GM12865 (cell line): ENCODE measurements around the gene ESD.
"Not testable (repeated sequence)": the region's sequence is repeated elsewhere in the genome, so short reads cannot be mapped to it uniquely, and the experiment has no call there.

Experiments used
- DNase-seq: peaks from one replicate; pipeline ENCODE4 v3.0.0; 2010; ENCODE audit warnings: low read depth
- H3K4me3 ChIP-seq: 2 replicates; pipeline ENCODE4 v1.5.1; 2011; ENCODE audit warnings: mild to moderate bottlenecking, low read depth, low read length, control low read depth
- TF ChIP-seq, protein P1 (sequence below): IDR thresholded peaks from 2 replicates; pipeline ENCODE4 v1.5.1; 2011; ENCODE audit warnings: low read length, control low read depth, low read depth, inconsistent platforms; ENCODE audit not compliant: insufficient read depth; ENCODE audit errors: missing control alignments

ESD gene

DNA sequence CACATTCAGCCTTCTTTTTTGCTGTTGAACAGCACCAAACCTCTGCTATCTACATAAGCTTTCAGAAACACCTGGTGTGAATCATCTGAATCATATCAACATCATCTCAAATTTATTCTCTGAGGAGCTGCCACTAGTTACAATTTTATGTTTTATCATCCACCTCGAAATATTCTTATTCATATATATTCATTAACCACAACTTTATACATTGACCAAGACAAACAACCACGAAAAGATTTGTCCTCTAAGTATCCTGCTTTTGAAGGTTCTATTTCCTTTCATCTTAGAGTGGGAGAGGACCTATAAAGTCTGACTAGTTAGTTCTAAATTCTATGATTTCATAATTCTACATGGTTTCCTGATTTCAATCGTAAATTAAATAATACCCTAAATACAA is 18.9 kb downstream of the ESD start:
- H3K4me3 ChIP-seq, result no peak overlapping the region
- TF ChIP-seq, protein P1, sequence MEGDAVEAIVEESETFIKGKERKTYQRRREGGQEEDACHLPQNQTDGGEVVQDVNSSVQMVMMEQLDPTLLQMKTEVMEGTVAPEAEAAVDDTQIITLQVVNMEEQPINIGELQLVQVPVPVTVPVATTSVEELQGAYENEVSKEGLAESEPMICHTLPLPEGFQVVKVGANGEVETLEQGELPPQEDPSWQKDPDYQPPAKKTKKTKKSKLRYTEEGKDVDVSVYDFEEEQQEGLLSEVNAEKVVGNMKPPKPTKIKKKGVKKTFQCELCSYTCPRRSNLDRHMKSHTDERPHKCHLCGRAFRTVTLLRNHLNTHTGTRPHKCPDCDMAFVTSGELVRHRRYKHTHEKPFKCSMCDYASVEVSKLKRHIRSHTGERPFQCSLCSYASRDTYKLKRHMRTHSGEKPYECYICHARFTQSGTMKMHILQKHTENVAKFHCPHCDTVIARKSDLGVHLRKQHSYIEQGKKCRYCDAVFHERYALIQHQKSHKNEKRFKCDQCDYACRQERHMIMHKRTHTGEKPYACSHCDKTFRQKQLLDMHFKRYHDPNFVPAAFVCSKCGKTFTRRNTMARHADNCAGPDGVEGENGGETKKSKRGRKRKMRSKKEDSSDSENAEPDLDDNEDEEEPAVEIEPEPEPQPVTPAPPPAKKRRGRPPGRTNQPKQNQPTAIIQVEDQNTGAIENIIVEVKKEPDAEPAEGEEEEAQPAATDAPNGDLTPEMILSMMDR, result no peak
- DNase-seq, result no peak

DNA sequence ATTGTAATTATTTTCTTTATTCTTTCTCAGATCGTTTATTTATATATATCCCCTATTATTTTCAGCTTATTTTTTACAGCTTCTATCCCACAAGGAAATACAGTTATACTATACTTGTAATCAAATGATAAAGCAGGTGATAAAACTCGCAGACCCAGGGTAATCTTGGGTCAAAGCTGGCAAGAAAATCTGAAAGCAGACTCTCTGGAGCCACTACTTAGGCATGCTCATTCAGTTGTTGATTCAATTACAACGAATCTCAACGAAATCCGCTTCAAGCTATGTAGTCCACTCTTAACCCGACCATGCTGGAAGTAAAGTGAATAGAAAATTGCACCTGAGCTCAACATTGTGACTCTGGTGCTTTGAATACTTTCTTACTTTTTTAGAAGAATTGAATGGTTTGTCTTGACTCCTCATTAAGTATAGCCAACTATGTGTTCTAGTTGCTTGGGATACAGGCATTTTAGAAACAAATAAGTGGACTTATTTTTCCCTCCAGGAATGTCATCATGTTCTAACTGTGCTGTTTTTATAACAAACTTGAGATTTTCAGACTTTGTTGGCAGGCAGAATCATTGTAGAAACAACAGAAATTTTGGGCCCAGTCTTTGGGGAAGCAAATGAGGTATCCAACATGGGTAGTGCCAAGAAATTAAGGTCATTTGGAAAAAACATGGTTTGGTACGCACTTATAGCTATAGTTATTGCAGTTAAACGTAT is 21.4 kb downstream of the ESD start:
- no peak overlapping the region for H3K4me3 ChIP-seq
- TF ChIP-seq, protein P1, result no peak
- DNase-seq, result no peak

DNA sequence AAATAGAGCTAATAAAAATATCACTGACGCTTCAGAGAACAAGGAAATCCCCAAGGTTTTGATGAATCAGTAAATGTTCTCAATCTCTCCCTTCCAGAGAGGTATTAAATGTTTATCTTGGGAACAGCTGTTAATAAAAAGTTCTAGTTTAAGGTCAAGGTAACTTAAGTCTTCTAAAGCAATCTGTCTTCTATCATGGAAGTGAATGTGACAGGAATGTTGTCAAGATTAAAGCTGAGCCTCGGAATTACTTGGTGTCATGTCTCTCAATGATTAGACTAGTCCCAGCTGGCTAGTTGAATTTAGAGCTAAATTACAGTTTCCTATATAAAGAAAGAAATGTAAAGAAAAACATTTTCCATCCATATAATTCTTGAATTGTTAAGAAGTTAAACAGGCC is 23.4 kb downstream of the ESD start:
- TF ChIP-seq, protein P1, result no peak
- no peak overlapping the region for H3K4me3 ChIP-seq
- DNase-seq, result no peak

DNA sequence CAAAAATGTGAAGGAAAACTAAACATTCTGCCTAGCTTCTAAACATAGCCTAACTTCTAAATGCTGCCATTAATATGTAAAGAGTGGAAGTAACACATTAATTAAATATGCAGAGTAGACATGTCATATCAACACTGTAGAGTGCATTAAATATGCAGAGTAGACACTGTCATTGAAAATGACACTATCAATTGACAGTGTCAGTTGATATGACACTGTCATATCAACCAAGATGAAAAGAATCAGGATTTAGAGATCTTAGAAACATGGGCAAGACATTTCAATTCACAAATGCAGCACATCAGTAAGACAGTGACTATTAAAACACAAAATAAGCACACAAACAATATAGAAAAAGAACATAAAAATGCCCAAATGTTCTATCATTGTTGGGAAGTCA is 25.3 kb downstream of the ESD start:
- no peak for DNase-seq
- H3K4me3 ChIP-seq, result no peak overlapping the region
- TF ChIP-seq, protein P1, result no peak

DNA sequence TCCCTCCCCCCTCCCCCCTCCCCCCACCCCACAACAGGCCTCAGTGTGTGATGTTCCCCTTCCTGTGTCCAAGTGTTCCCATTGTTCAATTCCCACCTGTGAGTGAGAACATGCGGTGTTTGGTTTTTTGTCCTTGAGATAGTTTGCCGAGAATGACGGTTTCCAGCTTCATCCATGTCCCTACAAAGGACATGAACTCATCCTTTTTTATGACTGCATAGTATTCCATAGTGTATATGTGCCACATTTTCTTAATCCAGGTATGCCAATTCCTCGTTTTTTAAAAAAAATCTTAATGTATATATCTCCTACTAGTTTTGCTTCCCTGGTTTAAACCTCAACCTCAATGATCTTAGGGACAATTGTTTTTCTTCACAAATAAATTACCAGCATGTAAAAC is 27.0 kb downstream of the ESD start:
- DNase-seq, result not testable (repeated sequence)

DNA sequence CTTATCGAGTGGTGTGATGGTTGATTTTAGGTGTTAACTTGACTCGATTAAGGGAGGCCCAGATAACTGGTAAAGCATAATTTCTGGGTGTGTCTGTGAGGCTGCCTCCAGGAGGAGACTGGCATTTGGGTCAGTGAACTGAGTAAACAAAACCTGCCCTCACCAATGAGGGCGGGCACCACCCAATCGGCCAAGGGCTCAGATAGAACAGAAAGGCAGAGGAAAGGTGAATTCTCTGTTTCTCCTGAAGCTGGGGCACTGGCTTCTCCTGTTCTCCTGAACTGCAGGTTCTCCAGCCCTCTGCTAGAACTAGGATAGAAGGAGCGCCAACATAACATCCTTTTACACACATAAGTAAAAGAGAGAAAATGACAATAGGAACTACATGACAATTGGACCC is 35.1 kb downstream of the ESD start:
- TF ChIP-seq, protein P1, result no peak
- no peak overlapping the region for H3K4me3 ChIP-seq
- no peak for DNase-seq

More for the DNA sequence above, 27.0 kb downstream of the ESD start:
- not testable (repeated sequence) for H3K4me3 ChIP-seq

DNA sequence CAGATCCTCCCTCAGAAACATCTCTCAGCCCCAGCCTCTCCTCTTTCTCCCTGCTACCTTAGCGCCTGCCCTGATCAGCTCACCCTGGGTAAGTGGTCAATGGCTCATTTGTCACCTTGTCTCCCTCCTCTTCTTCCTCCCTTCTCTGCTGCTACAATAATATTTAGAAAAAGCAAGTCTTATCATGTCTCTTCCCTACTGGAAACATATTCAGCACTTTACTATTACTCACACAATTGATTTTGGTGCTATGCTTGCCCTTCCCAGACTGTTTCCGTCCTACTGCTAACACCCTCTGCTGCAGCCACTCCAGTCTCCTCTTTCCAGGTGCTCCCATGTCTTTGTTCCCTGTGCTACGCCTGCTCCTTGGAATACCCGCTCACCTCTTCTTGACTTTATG is 35.8 kb downstream of the ESD start:
- no peak for DNase-seq
- no peak overlapping the region for H3K4me3 ChIP-seq
- TF ChIP-seq, protein P1, result no peak
